CD4-positive, alpha-beta T cell treated with Interleukin-10 for 1 hour (primary cell): ENCODE data around the gene CCDC92B.
"Not testable (repeated sequence)": the region's sequence is repeated elsewhere in the genome, so short reads cannot be mapped to it uniquely, and the experiment has no call there.

Experiments used
- DNase-seq: peaks from one replicate; pipeline ENCODE4 v3.0.0-alpha.2; 2020

The CCDC92B gene

GRCh38 chr17:2749058-2749783 is at the start of gene CCDC92B:
CCDC92B (minus strand) TSS chr17:2749652; CDS start chr17:2735145, 14,507 bp downstream.
- DNase-seq = no peak

DNA sequence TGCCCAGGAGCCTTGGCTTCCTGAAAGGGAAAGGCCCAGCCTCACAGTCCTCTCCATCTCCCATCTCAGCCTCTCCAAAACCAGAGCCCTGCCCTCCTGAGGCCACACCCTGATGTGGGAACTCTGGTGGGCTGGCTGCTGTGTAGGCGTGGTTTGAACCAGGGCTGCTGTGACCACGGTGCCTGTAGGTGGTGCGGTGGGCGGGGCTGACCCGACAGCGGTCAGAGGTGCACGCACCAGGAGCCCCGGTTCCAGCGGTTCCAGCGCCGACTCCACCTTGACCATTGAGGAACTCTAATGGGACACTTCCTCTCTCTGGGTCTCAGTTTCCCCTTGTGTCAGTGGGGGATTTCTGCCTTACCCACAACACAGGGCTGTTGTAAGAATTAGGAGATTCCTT is 49.2 kb upstream of the CCDC92B start:
- no peak for DNase-seq

GRCh38 chr17:2798188-2798587 is 48.7 kb upstream of the CCDC92B start:
- DNase-seq = no peak

DNA sequence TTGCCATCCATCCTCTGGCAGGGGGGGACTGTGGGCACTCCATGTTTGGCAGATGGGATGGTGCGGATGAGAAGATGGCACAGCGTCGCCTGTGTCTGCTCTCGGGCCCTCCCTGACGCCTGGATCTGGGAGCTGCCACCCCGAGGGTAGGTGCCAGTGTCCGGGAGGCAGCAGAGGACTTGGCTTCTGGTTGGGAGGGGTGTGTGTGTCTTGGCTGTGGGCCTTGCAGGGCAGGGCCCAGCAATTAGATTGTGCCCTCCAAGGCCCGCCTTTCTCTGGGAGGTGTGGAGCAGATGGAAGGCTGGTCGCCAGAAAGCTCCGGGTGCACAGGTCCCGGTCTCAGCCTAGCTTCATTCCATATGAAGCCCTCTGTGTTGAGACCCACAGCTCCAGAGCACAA is 48.2 kb upstream of the CCDC92B start:
- DNase-seq = no peak

DNA sequence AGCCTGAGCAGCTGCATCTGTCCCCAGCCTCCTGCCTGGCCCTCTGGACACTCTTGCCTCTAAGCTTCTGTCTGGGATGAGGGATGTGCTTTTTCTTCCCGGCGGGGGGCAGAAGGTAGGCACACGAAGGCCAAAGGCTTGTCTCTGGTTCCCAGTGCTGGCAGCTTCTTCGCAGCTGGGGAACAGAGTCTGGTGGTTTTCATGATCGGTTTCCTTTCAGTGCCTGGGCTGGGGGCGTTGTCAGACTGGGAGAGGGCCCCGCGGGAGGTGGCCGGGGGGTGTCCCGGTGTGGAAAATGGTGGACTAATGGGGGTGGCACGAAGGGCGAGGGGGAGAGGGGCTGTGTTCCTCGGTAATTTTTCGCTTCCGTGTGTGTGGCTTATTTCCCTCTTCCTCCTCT is 47.8 kb upstream of the CCDC92B start:
- DNase-seq = no peak

DNA sequence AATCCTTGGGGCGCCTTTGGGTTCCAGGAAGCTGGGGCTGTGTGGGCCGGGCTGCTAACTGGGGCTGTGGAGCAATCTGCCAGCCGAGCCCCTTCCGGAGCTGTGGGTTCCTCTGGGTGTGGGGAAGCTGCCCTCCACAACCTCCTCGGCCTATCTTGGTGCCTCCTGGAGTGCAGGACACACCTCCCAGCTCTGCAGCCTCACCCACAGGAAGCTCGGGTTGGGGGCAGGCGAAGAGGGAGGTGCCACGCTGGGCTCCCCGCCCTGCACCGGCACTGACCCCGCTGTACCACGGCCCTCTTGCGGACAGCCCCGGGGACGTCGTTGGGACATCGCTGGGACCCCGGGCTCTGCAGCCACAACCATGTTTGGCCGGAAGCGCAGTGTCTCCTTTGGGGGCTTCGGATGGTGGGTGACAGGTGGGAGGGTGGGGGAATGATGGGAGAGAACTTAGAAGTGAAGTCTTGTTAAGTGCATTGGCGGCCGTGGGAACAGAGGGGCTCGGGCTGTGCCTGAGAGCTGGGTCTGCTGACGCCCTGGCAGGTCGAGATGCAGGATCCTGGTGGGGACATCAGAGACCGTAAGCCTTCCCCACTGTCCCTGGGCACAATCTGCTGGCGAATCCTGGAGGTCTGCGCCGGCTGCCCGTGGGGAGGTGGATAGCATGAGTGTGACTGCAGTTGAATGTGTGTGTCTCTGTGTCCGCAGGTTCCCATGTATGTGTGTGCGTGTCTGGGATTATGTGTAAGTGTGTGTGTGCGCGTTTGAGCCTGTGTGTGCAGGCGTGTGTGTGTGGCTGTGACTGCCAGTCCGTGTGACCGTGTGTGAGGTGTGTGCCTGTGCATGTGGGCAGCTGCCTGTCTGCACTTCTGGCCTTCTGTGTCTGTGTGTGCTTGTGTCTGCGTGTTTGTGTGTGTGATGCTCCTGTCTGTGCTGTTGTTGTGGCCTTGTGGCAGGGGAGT is 47.0 kb upstream of the CCDC92B start, which contains the start of gene RAP1GAP2:
Gene RAP1GAP2, plus strand, starts transcription at position 275 of the 962 bp plus-strand sequence. Its CDS starts 90 bp downstream, at position 365.
- DNase-seq = peak; percentile 85

DNA sequence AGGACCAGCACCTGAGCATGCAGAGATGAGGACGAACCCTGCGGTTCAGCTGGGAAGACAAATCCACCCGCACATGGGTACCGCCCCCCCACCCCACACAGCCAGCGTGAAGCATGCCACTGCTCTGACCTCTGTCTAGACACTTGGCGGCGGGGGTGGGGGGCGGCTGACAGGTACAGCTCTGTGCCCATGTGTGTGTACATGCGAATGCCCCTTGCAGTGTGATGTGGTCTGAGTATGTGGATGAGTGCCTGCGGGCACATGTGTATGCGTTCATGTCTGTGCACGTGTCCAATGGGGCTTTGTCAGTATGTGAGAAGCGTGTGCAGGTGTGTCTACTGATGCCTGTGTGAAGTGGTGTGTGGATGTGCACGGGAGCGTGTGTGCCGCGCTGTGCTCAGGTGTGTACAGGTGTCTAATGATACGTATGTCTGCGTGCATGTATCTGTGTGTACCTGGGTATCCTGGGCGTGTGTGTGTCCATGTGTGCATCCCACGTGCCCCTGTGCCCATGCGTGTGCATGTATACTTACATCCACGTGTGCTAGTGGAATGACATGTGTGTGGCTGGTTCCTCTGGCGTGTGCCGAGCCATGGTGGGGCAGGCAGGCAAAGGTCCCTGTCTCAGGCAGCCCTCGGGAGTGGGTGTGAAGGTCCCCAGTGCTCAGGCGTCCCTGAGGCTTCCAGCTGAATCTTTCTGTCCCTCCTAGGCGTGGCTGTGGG is 46.1 kb upstream of the CCDC92B start:
- no peak for DNase-seq

- no peak for DNase-seq
These were observed 44.8 kb upstream of the CCDC92B start for GRCh38 chr17:2794111-2794803.

DNA sequence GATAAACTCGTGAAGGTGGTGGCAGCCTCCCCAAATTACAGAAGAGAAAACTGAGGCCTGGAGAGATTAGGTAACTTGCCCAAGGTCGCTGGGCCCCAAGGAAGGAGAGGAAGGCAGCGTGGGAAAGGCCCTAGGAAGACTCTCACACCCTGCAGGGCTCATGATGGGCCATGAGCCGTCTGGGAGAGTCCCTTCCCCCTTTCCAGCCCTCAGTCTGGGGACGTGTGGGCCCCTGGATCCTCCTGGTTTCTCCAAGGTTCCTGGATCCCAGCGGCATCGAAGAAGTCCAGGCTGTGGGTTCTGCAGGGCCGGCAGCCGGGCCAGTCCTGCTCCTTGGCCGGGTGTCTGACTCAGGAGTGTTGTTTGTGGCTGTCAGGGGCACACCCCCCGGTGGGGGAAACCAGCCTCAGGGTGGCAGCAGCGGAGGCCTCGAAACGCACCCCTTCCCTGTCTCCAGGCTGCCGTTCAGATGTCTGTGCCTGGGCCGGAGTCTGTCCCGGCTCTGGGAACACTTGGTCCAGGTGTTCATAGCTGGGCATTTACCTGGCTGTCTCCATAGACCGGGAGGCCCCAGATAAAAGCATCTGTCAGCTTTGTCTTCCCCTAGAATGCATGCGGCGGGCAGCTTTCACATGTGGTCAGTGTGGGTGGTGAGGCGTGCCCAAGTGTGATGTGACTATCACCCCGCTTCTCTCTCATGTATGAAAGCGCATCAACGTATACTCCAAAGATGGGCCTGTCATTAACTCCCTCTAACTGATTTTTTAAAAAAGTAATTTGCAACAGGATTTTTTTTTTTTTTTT is 43.1 kb upstream of the CCDC92B start:
- DNase-seq = peak; percentile 72

- no peak for DNase-seq
These were observed 40.2 kb upstream of the CCDC92B start for GRCh38 chr17:2789700-2790099.

- peak; percentile 95 for DNase-seq
These were observed 36.9 kb upstream of the CCDC92B start for GRCh38 chr17:2786176-2786881.

DNA sequence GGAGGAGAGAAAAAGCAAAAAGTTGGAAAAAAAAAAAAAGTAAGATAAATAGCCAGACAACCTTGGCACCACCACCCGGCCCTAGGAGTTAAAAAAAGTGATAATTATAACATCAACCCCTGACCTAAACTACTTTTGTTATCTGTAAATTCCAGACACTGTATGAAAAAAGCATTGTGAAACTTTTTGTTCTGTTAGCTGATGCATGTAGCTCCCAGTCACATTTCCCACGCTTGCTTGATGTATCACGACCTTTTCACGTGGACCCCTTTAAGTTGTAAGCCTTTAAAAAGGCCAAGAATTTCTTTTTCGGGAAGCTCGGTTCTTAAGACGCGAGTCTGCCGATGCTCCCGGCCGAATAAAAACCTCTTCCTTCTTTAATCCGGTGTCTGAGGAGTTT is 35.9 kb upstream of the CCDC92B start:
- DNase-seq = not testable (repeated sequence)

GRCh38 chr17:2784864-2785263 is 35.4 kb upstream of the CCDC92B start:
- no peak for DNase-seq

DNA sequence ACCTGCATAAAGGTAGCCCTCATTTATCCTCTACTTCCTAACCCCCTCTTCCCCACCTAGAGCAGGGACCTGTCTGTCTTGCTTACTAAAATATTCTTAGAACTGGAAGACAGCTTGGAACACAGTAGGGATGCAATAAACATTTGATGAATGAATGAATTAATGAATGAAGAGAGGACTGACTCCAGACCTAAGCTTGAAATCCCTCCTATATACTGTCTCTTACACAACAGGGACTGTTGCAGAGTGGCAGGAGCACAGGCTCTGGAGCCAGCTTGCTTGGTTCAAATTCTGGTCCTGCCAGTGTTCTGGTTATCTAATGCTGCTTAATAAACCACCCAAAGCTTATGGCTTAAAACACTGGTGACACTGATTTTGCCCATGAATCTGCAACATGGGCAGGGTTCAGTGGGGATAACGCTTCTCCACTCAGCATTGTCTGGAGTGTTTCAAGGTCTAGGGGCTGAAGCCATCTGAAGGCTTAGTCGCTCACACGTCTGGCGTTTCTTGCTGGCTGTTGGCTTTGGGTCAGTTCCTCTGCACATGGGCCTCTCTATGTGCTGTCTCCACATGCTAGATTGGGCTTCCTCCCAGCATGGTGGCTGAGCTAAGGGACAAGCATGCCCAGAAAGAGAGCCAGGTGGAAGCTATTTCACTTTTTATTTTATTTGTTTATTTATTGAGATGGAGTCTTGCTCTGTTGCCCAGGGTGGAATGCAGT is 34.0 kb upstream of the CCDC92B start:
- no peak for DNase-seq

- DNase-seq = no peak
These were observed 32.6 kb upstream of the CCDC92B start for GRCh38 chr17:2782055-2782454.

DNA sequence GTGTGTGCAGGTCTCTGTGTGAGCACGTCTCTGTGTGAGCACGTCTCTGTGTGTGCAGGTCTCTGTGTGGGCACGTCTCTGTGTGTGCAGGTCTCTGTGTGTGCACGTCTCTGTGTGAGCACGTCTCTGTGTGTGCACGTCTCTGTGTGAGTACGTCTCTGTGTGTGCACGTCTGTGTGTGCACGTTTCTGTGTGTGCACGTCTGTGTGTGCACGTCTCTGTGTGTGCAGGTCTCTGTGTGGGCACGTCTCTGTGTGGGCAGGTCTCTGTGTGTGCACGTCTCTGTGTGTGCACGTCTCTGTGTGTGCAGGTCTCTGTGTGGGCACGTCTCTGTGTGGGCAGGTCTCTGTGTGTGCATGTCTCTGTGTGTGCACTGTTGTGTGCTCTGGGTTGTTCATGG is 32.1 kb upstream of the CCDC92B start:
- not testable (repeated sequence) for DNase-seq

DNA sequence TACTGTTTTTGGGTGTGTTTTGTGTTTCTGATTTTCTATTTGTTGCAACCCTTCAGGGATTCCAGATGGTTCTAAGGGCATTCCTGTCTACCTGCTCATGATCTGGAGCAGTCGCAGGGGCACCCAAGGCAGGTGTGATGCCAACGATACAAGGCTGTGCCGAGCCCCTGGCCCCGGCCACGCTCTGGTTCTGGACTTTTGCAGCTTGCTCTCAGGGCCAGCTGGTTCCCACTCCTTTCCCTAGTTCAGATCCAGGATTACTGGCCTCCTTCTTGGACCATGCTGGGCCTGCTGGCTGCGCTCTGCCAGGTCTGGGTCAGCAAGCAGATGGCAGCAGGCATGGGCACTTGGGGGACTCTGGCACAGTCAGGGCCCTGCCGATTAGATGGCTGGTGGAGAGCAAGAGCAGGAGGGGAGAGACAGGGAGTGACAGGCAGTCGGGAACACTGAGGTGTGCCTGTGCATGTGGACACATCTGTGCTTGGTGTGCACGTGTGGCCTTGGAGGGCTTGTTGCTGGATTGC is 31.5 kb upstream of the CCDC92B start:
- no peak for DNase-seq

- no peak for DNase-seq
These were observed 30.8 kb upstream of the CCDC92B start for GRCh38 chr17:2780256-2780655.

- DNase-seq = no peak
These were observed 30.1 kb upstream of the CCDC92B start for GRCh38 chr17:2779545-2779944.

DNA sequence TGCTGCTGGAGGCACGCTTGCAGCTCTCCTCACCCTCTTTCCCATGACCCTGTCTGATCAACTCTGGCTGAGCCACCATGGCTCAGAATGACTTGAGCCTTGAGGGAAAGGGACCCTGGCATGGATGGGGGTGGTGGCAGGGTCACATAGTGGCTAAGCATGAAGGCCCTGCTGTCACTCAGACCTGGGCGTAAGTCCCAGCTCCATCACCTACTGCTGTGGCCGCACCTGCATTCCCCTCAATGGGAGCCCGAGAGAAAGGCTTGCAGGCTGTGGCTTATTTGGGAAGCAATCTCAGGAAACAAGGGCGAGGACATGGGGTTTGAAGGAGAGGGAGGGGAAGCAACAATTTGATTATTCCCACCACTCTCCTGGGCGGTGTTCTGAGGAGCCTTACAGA is 29.0 kb upstream of the CCDC92B start:
- DNase-seq = no peak
